K562 treated with DMSO at 1 percent for 12 hours (cell line): ENCODE data around the gene MGAT4B. TPM values are rescaled to one million over a fixed set of nuclear protein-coding genes. Genes with fewer than 3 reads are reported as not detected.

Source experiments
- total RNA-seq: library from RNA; unstranded; fragments of 300-600 nt; gene quantifications from 2 replicates; pipeline ENCODE4 v1.2.3, GENCODE V29; 2022; ENCODE audit not compliant: insufficient read depth

MGAT4B gene
- 158 and 178 TPM in 2 replicates for total RNA-seq

GRCh38 chr5:179806250-179807048, at the start of gene MGAT4B:
Gene MGAT4B (minus strand): TSS chr5:179806866. CDS start chr5:179806583, 283 bp downstream.

GRCh38 chr5:179820483-179821297, 14.0 kb upstream of the MGAT4B start, which contains the start of gene SQSTM1:
Gene SQSTM1 (plus strand): TSS chr5:179820905. CDS start chr5:179820937, 32 bp downstream.

GRCh38 chr5:179793468-179794139, 13.1 kb downstream of the MGAT4B start, which contains the start of gene LTC4S:
Gene LTC4S (plus strand): TSS chr5:179793986. CDS start chr5:179794081, 95 bp downstream.

Other genes with a start within 250 kb of the MGAT4B start
- 105 and 235 TPM in 2 replicates for gene HNRNPH1, start 183.2 kb downstream of the MGAT4B start, total RNA-seq
- gene CBY3, start 125.8 kb downstream of the MGAT4B start, total RNA-seq, result not detected in 2 replicates
- gene CANX, start 107.9 kb downstream of the MGAT4B start, total RNA-seq, result 124 and 298 TPM in 2 replicates
- 6.6 and 20.4 TPM in 2 replicates for gene MAML1, start 74.0 kb downstream of the MGAT4B start, total RNA-seq
- gene LTC4S, start 12.9 kb downstream of the MGAT4B start, total RNA-seq, result not detected in 2 replicates
- gene SQSTM1, start 14.0 kb upstream of the MGAT4B start, total RNA-seq, result 424 and 523 TPM in 2 replicates
- 17.2 and 28.5 TPM in 2 replicates for gene MRNIP, start 52.0 kb upstream of the MGAT4B start, total RNA-seq
- 22.1 and 54.7 TPM in 2 replicates for gene TBC1D9B, start 101.0 kb upstream of the MGAT4B start, total RNA-seq